ENCODE results near the gene FES. TPM values are rescaled to one million over a fixed set of nuclear protein-coding genes. Genes with fewer than 3 reads are reported as not detected.
A peak's percentile ranks its signal among the peaks of the same experiment; 100 is the strongest.

FES gene
- total RNA-seq, 6 experiments from 2014 or later = 0.41 to 1.4 (median 1.1) TPM

DNA sequence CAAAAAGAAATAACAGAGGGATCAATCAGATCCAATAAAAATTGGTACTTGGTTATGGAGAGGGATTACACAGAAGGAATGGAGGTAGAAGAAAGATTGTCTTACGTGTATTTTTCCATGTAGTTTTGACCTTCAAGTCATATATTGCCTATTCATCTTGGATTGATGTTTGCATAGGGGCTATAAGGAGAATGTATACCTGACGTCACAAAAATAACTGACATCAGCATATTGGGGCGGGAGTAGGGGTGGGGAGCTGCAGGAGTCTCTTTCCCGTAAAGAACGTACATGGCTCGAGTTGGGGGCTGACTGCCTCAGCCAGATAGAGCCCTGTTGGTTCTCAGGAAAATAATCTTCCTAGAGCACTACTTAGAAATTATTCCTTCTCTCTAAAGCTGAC lies 21.8 kb upstream of the FES start:
- H3K4me1 Mint-ChIP-seq (ENCODE audit: low read depth) = peaks cover 23% of the 10 kb centered on the region
- no peak overlapping the region for H3K4me3 Mint-ChIP-seq
- H3K9me3 Mint-ChIP-seq = no peaks in the 10 kb centered on the region
- no peaks in the 10 kb centered on the region for H3K36me3 Mint-ChIP-seq (ENCODE audit: low read depth)
- DNase-seq = no peak
- H3K27ac Mint-ChIP-seq = no peak overlapping the region
- TF ChIP-seq, protein P1, sequence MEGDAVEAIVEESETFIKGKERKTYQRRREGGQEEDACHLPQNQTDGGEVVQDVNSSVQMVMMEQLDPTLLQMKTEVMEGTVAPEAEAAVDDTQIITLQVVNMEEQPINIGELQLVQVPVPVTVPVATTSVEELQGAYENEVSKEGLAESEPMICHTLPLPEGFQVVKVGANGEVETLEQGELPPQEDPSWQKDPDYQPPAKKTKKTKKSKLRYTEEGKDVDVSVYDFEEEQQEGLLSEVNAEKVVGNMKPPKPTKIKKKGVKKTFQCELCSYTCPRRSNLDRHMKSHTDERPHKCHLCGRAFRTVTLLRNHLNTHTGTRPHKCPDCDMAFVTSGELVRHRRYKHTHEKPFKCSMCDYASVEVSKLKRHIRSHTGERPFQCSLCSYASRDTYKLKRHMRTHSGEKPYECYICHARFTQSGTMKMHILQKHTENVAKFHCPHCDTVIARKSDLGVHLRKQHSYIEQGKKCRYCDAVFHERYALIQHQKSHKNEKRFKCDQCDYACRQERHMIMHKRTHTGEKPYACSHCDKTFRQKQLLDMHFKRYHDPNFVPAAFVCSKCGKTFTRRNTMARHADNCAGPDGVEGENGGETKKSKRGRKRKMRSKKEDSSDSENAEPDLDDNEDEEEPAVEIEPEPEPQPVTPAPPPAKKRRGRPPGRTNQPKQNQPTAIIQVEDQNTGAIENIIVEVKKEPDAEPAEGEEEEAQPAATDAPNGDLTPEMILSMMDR (IDR thresholded peaks at IDR 0.05) = no peak
- peaks cover 5% of the 10 kb centered on the region for H3K27me3 Mint-ChIP-seq (ENCODE audit: insufficient read depth)

DNA sequence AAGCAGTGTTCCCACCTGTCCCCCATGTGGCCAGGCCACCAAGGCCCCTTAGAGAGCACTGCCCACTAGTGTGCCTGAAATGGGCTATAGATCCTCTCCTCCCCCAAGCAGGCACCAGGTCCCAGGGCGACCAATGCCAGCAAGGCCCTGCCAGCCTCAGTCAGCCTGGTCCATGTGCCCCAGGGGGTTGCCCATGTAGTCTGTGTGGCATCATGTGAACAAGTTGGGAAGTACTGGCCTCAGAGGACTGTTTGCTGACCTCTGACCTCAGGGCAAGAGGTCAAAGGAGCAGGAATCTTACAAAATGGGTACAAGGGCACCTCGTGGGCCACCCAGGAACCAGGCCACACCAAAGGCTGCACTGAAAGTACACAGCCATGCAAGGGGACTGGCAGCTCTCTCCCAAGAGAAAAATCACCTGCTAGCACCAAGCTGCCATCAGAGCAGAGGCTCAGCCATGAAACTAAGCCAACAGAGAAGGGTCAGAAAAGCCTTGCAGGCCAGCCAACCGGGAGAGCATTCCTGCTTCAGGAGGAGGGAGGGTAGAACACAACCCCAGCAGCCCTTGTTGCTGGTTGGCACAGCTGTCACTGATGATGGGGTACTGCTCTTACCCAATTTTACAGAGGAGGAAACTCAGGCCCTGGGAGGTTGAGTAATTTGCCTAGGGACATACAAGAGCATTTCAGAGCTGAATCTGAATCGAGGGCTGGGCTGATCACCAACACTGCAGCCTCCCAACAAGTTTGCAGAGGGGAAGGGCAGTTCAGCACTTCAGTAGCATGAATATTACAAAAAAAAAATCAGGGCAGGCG lies 21.1 kb upstream of the FES start:
- Mint-ChIP-seq H3K9me3 (no peaks in the 10 kb centered on the region), H3K36me3 (ENCODE audit: low read depth) (no peaks in the 10 kb centered on the region), H3K4me1 (ENCODE audit: low read depth) (peaks cover 29% of the 10 kb centered on the region), H3K27ac (peak overlapping the region; percentile 13; the same call in 1 of the 2 replicates), H3K27me3 (ENCODE audit: insufficient read depth) (peaks cover 7% of the 10 kb centered on the region), H3K4me3 (no peak overlapping the region)
- peak; percentile 33 for DNase-seq
- TF ChIP-seq, protein P1 (IDR thresholded peaks at IDR 0.05) = no peak

DNA sequence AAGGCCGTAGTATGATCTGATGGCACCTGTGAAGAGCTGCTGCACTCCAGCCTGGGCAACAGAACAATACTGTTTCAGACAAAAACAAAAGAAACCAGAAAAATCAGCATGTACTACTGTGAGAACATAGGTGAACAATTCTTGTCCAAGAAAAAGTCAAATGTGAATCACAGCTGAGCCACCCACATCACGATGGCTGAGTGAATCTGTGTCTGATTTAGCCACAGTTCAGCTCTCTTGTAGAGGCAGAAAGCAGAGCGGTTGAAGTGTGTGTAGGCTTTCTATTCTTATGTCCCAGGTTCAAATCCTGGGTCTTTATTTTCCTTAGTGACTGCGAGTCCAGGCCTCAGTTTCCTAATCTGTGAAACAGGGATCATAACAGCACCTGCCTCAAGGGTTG lies 20.3 kb upstream of the FES start:
- TF ChIP-seq, protein P1 (IDR thresholded peaks at IDR 0.05) = no peak
- Mint-ChIP-seq H3K36me3 (ENCODE audit: low read depth) (no peaks in the 10 kb centered on the region), H3K4me1 (ENCODE audit: low read depth) (peaks cover 37% of the 10 kb centered on the region), H3K27me3 (ENCODE audit: insufficient read depth) (peaks cover 7% of the 10 kb centered on the region), H3K27ac (0 out of 2 replicates have a peak overlapping the region, but pooled peaks have one; percentile 13), H3K9me3 (no peaks in the 10 kb centered on the region), H3K4me3 (no peak overlapping the region)
- no peak for DNase-seq

GRCh38 chr15:90864507-90864906 lies 19.8 kb upstream of the FES start:
- Mint-ChIP-seq H3K27ac (no peak overlapping the region), H3K27me3 (ENCODE audit: insufficient read depth) (peaks cover 7% of the 10 kb centered on the region), H3K4me1 (ENCODE audit: low read depth) (peaks cover 37% of the 10 kb centered on the region), H3K4me3 (no peak overlapping the region), H3K36me3 (ENCODE audit: low read depth) (no peaks in the 10 kb centered on the region), H3K9me3 (no peaks in the 10 kb centered on the region)
- TF ChIP-seq, protein P1 (IDR thresholded peaks at IDR 0.05) = no peak
- DNase-seq = no peak

DNA sequence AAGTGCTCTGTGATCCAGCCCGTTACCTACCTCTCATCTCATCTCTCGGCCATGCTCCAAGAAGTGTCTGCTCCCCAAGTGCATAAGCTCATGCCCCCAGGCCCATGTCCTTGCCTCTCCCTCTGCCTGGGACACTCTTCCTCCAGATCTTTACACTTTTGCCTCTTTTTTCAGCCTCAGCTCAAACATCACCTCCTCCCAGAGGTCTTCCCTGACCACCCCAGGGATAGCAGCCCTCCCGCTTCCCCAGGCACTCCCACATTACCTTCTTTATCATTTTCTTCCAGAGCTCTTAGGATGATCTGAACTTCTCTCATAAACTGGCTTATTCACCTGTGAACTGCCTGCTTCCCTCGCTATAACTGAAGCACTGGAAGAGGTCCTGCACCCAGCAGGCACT lies 18.6 kb upstream of the FES start:
- Mint-ChIP-seq H3K36me3 (ENCODE audit: low read depth) (no peaks in the 10 kb centered on the region), H3K27me3 (ENCODE audit: insufficient read depth) (peaks cover 7% of the 10 kb centered on the region), H3K27ac (no peak overlapping the region), H3K9me3 (no peaks in the 10 kb centered on the region), H3K4me3 (no peak overlapping the region), H3K4me1 (ENCODE audit: low read depth) (peaks cover 43% of the 10 kb centered on the region)
- TF ChIP-seq, protein P1 (IDR thresholded peaks at IDR 0.05) = no peak
- no peak for DNase-seq

Data from HFFc6 (cell line).